CD4-positive, alpha-beta T cell treated with Interleukin-17A for 4 hours (primary cell): ENCODE measurements around the gene ZNF169.
"Not testable (repeated sequence)": the region's sequence is repeated elsewhere in the genome, so short reads cannot be mapped to it uniquely, and the experiment has no call there.

ENCODE experiments used
- DNase-seq: peaks from one replicate; pipeline ENCODE4 v3.0.0-alpha.2; 2020; ENCODE audit warnings: mixed read lengths

The ZNF169 gene

DNA sequence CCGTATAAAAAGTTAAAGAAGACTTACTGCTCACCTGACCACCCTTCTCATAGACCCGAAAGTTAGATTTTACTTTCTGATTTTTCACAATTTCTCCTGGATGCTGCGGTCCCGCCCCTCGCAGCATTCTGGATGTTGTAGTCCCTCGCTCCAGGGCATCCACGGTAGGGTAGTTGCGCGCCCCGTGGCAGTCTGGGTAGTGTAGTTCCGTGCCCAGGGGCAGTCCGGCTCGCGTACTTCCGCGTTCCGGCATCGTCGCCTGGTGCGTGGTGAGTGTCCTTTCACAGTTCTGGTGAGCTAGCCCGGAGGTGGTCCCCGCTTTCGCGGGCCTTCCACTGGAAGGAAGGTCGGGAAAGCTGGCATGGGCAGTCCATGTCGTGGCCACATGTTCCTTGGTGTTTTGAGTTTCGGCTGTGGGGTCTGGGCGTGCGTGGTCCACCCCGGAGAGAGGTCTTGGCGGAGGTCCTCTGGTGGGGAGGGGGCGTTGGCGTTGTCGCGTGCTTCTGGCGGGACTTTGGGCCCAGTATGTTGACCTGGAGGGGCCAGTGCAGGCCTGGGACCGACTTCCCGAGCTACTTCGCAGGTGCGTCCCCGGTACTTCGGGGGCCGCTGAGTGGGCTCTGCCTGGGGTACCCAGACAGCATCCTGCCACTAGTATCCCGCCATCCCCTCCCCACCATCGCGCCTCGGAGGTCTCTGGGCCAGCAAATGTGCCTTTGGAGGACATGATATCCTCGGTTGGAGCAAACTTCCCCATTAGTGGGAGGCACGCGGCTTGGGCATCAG is at the start of gene ZNF169:
ZNF169 (plus strand) TSS at position 222 of the 786 bp plus-strand sequence. CDS start 19,515 bp downstream, outside the sequence.
- DNase-seq, result peak; percentile 90

DNA sequence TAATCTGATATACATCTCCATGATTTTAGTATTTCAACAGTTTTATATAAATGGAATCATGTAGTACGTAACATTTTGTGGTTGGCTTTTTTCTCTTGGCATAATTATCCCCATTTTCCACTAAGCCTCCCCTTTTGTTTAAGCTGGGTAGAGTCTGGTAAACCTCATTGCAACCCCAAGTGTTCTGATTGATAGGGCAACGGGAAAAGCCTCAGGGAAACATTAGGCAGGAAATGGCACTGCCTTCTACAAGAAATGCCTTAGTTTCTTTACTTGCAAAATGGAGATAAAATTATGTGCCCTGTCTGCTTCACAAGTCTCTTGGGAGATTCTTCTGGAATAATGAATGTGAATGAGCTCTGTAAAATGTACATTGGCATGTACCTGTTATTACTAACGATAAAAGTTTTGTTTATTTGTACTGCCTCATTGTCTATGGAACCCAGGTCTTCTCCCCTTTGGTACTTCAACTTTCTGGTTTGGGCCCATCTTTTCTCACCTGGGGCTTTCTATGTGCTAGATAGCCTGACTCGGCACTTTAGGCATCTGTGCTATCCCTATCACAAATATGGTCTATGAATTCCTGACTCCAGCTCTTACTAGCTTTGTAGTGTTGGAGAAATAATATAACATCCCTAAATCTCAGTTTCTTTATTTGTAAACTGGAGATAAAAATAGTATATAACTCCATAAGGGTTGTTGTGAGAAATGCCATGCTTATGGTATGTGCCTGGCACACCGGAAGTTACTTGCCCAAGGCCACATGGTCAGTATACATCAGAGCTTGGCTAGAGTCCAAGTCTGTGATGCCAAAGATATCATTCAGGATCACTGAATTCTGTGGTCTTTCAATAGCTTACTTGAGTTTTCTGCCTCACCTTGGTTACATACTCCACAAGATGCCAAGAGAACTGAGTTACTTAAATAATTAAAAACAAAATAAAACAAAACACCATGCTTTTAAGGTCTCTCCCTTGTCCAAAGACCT is 48.2 kb upstream of the ZNF169 start:
- no peak for DNase-seq

GRCh38 chr9:94212091-94212490 is 47.0 kb upstream of the ZNF169 start:
- DNase-seq, result no peak

- no peak for DNase-seq
These were observed 46.6 kb upstream of the ZNF169 start for GRCh38 chr9:94212531-94212930.

- peak; percentile 79 for DNase-seq
These were observed 45.5 kb upstream of the ZNF169 start for GRCh38 chr9:94213511-94214124.

DNA sequence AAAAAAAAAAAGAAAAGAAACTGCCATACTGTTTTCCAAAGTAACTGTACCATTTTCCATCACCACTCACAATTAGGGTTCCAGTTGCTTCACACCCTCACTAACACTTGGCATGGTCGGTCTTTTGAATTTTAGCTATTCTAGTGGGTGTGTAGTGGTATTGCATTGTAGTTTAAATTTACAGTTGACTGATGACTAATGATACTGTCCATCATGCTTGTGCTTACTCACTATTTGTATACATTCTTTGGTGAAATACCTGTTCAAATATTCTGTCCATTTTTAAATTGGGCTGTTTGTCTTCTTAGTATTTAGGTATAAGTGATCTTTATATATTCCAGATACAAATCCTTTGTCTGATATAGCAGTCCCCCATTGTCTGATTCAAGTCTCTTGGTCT is 36.2 kb upstream of the ZNF169 start:
- no peak for DNase-seq

DNA sequence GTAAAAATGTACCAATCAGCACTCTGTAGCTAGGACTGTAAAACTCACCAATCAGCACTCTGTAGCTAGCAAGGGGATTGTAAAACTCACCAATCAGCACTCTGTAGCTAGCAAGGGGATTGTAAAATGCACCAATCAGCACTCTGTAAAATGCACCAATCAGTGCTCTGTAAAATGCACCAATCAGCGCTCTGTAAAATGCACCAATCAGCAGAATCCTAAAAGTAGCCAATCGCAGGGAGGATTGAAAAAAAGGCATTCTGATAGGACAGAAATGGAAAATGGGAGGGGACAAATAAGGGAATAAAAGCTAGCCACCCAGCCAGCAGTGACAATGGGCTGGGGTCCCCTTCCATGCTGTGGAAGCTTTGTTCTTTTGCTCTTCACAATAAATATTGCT is 33.7 kb upstream of the ZNF169 start:
- DNase-seq, result not testable (repeated sequence)

- no peak for DNase-seq
These were observed 30.5 kb upstream of the ZNF169 start for GRCh38 chr9:94228616-94229015.

DNA sequence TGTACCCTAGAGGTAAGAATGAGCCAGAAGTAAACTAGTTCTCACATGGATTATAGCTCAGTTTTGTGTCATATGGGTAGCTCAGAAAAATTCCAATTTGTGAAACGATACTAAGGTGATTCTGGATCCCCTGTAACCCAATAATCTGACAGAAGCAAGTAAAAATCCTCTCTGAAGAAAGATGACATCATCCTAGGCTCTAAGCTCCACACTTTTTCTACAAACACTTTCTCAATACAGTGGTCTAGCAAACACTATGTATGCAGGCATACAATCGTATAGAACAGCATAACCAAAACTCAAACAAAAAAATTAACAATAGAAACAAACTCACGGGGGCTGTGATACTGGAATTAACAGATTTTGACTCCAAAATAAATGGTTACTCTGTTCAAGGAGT is 26.7 kb upstream of the ZNF169 start:
- no peak for DNase-seq

DNA sequence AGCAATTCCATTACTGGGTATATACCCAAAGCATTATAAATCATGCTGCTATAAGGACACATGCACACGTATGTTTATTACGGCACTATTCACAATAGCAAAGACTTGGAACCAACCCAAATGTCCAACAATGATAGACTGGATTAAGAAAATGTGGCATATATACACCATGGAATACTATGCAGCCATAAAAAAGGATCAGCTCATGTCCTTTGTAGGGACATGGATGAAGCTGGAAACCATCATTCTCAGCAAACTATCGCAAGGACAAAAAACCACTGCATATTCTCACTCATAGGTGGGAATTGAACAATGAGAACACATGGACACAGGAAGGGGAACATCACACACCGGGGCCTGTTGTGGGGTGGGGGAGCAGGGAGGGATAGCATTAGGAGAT is 18.0 kb upstream of the ZNF169 start:
- not testable (repeated sequence) for DNase-seq

GRCh38 chr9:94245651-94246050 is 13.4 kb upstream of the ZNF169 start:
- no peak for DNase-seq

DNA sequence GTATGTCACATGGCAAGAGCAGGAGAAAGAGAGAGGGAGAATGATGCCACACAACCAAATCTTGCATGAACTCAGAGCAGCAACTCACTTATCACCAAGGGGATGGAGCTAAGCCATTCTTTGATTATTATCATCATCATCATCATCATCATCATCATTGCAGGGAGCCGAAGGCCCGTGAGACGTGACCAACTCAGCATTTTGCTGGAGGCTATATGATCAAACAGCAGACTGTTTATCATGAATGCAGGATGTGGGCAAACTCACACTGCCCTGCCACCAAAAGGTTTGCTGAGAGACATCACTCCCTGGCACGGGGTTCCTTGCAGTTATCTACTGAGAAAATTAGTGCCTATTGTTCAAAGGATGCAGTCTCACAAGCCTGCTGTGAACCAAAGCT is 8.6 kb upstream of the ZNF169 start:
- DNase-seq, result peak; percentile 20

- DNase-seq, result no peak
These were observed 3.1 kb upstream of the ZNF169 start for GRCh38 chr9:94256007-94256406.

GRCh38 chr9:94265626-94266402 is 6.7 kb downstream of the ZNF169 start:
- DNase-seq, result not testable (repeated sequence)

DNA sequence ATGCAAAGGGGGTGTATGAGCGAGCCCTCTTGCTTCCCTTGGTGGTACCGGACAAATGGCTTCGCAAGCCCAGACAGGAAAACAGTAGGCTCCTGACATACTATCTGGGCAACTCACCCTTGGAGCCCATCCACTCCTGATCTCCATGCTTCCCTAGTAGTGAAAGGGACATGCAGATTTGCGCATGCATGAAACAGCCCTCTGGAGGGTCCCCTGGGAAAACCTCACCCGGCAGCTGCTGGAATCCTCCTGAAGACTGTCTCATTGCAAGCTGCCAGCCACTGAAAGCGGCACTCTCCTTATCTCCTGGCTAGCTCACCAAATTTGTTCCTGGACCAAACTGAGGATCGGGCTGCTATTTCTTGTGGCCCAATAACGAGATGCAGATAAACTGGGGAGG is 10.2 kb downstream of the ZNF169 start:
- DNase-seq, result no peak

DNA sequence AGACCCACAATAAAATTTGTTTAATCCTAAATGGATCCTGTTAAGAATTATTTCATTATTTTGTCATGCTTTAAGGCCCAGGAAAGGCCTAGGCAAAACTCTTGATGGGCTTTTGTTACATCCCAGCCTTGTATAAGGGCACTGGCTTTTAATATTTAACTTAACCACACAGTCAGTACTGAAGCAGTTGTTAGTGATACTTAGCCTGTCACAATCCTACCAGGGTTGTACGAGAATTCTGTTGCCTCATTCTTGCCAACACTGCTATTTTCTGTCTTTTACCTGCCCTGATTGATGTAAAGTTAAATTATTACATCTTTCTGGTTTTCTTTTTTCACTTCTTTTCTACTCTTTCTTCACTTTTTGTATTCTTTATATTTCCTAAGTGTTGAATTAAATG is 10.9 kb downstream of the ZNF169 start:
- no peak for DNase-seq

DNA sequence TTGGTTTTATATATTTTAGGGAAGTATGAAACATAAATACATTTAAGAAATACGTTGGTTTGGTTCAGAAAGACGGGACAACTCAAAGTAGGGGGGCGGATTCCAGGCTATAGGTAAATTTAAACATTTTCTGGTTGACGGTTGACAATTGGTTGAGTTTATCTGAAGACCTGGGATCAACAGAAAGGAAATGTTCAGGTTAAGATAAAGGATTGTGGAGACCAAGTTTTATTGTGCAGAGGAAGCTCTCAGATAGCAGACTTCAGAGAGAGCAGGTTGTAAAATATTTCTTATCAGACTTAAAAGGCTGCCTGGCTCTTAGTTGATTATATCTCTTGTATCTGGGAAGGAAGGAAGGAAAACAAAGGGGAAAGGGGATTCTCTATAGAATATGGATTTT is 17.9 kb downstream of the ZNF169 start:
- not testable (repeated sequence) for DNase-seq

DNA sequence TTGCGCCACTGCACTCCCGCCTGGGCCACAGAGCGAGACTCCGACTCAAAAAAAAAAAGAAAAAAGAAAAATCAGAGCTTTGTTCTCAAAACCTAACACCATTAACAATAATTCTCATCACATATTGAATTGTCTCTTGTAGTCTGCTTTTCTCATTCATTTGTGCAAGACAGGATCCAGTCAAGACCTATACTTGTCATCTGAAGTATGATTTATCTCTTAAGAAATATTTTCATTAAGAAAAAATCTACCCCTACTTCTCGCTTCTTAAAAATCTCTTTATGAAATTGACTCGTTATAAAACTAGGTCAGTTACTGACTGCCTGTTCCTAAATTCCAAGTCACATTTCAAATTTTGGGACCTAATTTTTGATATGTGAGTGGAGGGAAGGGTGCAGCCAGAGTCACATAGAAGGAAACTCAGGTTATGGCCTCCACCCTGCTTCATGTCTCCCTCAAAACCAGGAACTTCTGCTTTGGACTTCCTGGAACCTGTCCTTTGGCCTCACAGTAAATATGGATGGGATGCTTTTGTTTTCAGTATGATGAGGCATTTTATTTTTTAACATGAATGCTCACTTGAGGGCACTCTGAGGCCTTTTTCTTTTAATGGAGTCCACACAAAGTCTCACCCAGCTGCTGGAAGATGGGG is 18.9 kb downstream of the ZNF169 start:
- no peak for DNase-seq

- no peak for DNase-seq
These were observed 21.4 kb downstream of the ZNF169 start for GRCh38 chr9:94280409-94280989.

- no peak for DNase-seq
These were observed 22.0 kb downstream of the ZNF169 start for GRCh38 chr9:94281101-94281500.

- DNase-seq, result no peak
These were observed 27.0 kb downstream of the ZNF169 start for GRCh38 chr9:94286116-94286515.
